K562 (cell line): ENCODE measurements around the gene HPDL. TPM values are rescaled to one million over a fixed set of nuclear protein-coding genes. Genes with fewer than 3 reads are reported as not detected.

Experiments
- CEBPG ChIP-seq, 3 experiments: fragments of 200-800 bp in 1 of 3; sonication (Bioruptor generic) in 1 of 3; sonication (generic) in 1 of 3; formaldehyde crosslinking in 1 of 3; IDR thresholded peaks in 2 of 3; conservative IDR thresholded peaks in 1 of 3; 2 replicates each; pipeline versions ENCODE4 v1.6.1 to v1.8.0; 2016 to 2022; ENCODE audit warnings: missing compliant biosample characterization in 2 of 3, missing genetic modification characterization in 2 of 3, mild to moderate bottlenecking in 1 of 3, missing genetic modification reagents in 1 of 3
- CTCF ChIP-seq, 3 experiments: IDR thresholded peaks in 2 of 3; conservative IDR thresholded peaks in 1 of 3; 2 replicates each; pipeline ENCODE4 v1.5.1; 2011 to 2012; ENCODE audit warnings: low read length in 3 of 3, mild to moderate bottlenecking in 3 of 3, control low read depth in 2 of 3, improper control_type of control experiment in 1 of 3, inconsistent platforms in 1 of 3, low read depth in 1 of 3, mixed read lengths in 1 of 3, moderate library complexity in 1 of 3; ENCODE audit not compliant: insufficient read depth in 2 of 3
- CUX1 ChIP-seq: fragments of 200-800 bp; sonication (Bioruptor generic); IDR thresholded peaks from 2 replicates; pipeline ENCODE4 v1.6.1; 2016; ENCODE audit warnings: missing genetic modification characterization, missing compliant biosample characterization
- E2F1 ChIP-seq: sonication (generic); formaldehyde crosslinking; IDR thresholded peaks from 2 replicates; pipeline ENCODE4 v1.8.1; 2023; ENCODE audit warnings: mild to moderate bottlenecking, missing genetic modification reagents, moderate library complexity
- EHMT2 ChIP-seq: fragments of 450-650 bp; IDR thresholded peaks from 2 replicates; pipeline ENCODE4 v1.6.1; 2018; ENCODE audit warnings: antibody characterized with exemption
- HNRNPK ChIP-seq: fragments of 200-400 bp; formaldehyde crosslinking; IDR thresholded peaks from one replicate; pipeline ENCODE4 v1.6.1; 2018; ENCODE audit warnings: mild to moderate bottlenecking, low read depth, low read length; ENCODE audit not compliant: poor library complexity, severe bottlenecking
- MBD2 ChIP-seq: sonication (generic); IDR thresholded peaks from 2 replicates; pipeline ENCODE4 v1.6.1; 2016; ENCODE audit warnings: low read depth, borderline replicate concordance
- NR3C1 ChIP-seq: sonication (generic); formaldehyde crosslinking; IDR thresholded peaks from 2 replicates; pipeline ENCODE4 v1.8.1; 2022; ENCODE audit warnings: missing genetic modification reagents
- OTX1 ChIP-seq: fragments of 450-650 bp; formaldehyde crosslinking; IDR thresholded peaks from 2 replicates; pipeline ENCODE4 v1.4.0; 2022; ENCODE audit warnings: mild to moderate bottlenecking
- PTRF ChIP-seq: fragments of 450-650 bp; IDR thresholded peaks from 2 replicates; pipeline ENCODE4 v1.6.1; 2016; ENCODE audit warnings: mild to moderate bottlenecking, missing genetic modification characterization, missing compliant biosample characterization
- RHOXF2B ChIP-seq: fragments of 250-450 bp; sonication (Bioruptor Pico); conservative IDR thresholded peaks from 2 replicates; pipeline ENCODE4 v1.5.1; 2021
- TCF7 ChIP-seq: sonication (generic); IDR thresholded peaks from 2 replicates; pipeline ENCODE4 v1.6.1; 2016; ENCODE audit warnings: antibody characterized with exemption, borderline replicate concordance
- THAP12 ChIP-seq: fragments of 250-450 bp; sonication (Bioruptor Pico); IDR thresholded peaks from 2 replicates; pipeline ENCODE4 v1.9.0; 2021; ENCODE audit warnings: mild to moderate bottlenecking, inconsistent platforms
- ZNF436 ChIP-seq: fragments of 250-450, 450-650 bp; sonication (Bioruptor Pico); formaldehyde crosslinking; IDR thresholded peaks from 2 replicates; pipeline ENCODE4 v1.7.0; 2020; ENCODE audit warnings: mild to moderate bottlenecking
- ZNF444 ChIP-seq: fragments of 250-450 bp; sonication (Bioruptor Pico); IDR thresholded peaks from 2 replicates; pipeline ENCODE4 v1.4.0; 2020; ENCODE audit warnings: mild to moderate bottlenecking, moderate library complexity
- ZNF699 ChIP-seq: fragments of 250-450 bp; sonication (Bioruptor Pico); IDR thresholded peaks from 2 replicates; pipeline ENCODE4 v1.8.0; 2021; ENCODE audit warnings: mild to moderate bottlenecking, moderate library complexity; ENCODE audit not compliant: insufficient replicate concordance
- polyA plus RNA-seq, 8 experiments: library from polyadenylated mRNA; depleted of rRNA in 4 of 8; stranded (reverse) in 5 of 8; unstranded in 3 of 8; fragments of >200 nt; fragmentation: Nextera tagmentation in 2 of 8; fragmentation: Illumina TruSeq in 1 of 8; extraction: Ambion mirVana in 2 of 8; extraction: Trizol in 1 of 8; gene quantifications; 2 replicates each; pipeline versions ENCODE4 v1.2.1 to v1.2.3, GENCODE V29; 2011 to 2014; ENCODE audit warnings: inconsistent platforms in 1 of 8, missing spikeins in 1 of 8
- total RNA-seq, 7 experiments: library from RNA; depleted of rRNA in 6 of 7; stranded (reverse); fragments of >200 nt in 6 of 7; fragmentation: Illumina TruSeq in 2 of 7; extraction: Trizol in 2 of 7; gene quantifications; 2 replicates each; pipeline versions ENCODE4 v1.2.1 to v1.2.3, GENCODE V29; 2011 to 2021; ENCODE audit warnings: low replicate concordance in 1 of 7

The HPDL gene
- total and polyA plus RNA-seq, 9 of the 15 experiments (the other 6 are each of a cell fraction or from before 2014, with no cell fraction given) = not detected

GRCh38 chr1:45303520-45304310, 23.0 kb upstream of the HPDL start (continued):
- TF ChIP-seq THAP12 (CRISPR knock-in tag) (0 out of 2 replicates have a peak, but pooled peaks have one; percentile 53), HNRNPK (peak; percentile 65), CEBPG (CRISPR knock-in tag; IDR thresholded peaks at IDR 0.05) (peak; percentile 81), CEBPG (tag; conservative IDR thresholded peaks at IDR 0.05 in 1 of 2, IDR thresholded peaks at IDR 0.05 in 1 of 2) (peak; percentile 19 to 79; a peak in 2 of 4 replicates), ZNF699 (CRISPR knock-in tag) (no peak), CTCF (IDR thresholded peaks at IDR 0.05 in 2 of 3, conservative IDR thresholded peaks at IDR 0.05 in 1 of 3; ENCODE audit: insufficient read depth in 2 of 3, low read depth in 1 of 3, low read length in 3 of 3) (peak; percentile 95 to 99 (median 95)), TCF7 (peak; percentile 100), MBD2 (peak; percentile 5; the same call in 1 of the 2 replicates), E2F1 (peak; percentile 91), CUX1 (CRISPR knock-in tag) (no peak), ZNF444 (CRISPR knock-in tag) (no peak), EHMT2 (peak; percentile 53; the same call in 1 of the 2 replicates), OTX1 (CRISPR knock-in tag) (peak; percentile 52; the same call in 1 of the 2 replicates), RHOXF2B (no peak), ZNF436 (no peak), NR3C1 (CRISPR knock-in tag) (no peak), PTRF (tag) (no peak)
